ENCODE results near the gene KIAA0586. TPM values are rescaled to one million over a fixed set of nuclear protein-coding genes. Genes with fewer than 3 reads are reported as not detected.

KIAA0586 gene
- polyA plus RNA-seq, 2 of the 4 experiments (the other 2 are of a cell fraction) = 10.6 to 22.2 TPM

DNA sequence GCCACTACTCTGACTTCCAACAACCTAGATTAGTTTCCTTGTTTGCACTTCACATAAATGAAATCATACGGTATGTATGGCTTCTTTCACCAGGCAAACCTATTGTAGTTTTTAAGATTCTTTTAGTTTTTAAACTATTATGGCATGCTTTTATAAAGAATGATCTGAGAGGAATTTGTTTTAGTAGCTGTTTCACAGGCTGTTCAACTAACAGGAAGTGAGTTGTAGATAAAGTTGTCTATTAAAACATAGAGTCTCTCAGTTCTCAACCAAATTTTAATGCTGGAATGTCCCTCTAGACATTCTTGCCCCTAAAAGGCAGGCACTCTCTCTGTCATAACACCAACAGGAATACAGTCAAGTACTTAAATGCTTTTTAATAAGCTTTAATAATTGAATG lies 107.5 kb downstream of the KIAA0586 start:
- Histone ChIP-seq H3K4me3 (no peak overlapping the region), H3K9me3 (no peaks in the 10 kb centered on the region), H3K4me1 (no peaks in the 10 kb centered on the region), H3K4me2 (no peak overlapping the region), H3K27ac (no peak overlapping the region)
- FAIRE-seq = no peak
- CTCF ChIA-PET = interaction anchor here (0.9 kb wide), 1 partner anchor 34 kb away, joined by 3 read pairs; no protein-coding TSS in a partner anchor
- ATAC-seq = no peak
- POLR2A ChIA-PET = no interaction called here
- WGBS (ENCODE audit: missing lambda C conversion rate) = 89% methylated on average over 1 of the region's 1 CpG
- DNase-seq (ENCODE audit: low read depth in 1 of 2, low spot score in 1 of 2) = no peak
- no peak for TF ChIP-seq BHLHE40 (IDR thresholded peaks at IDR 0.05; ENCODE audit: low read depth, low read length)
- TF ChIP-seq KDM1A (IDR thresholded peaks at IDR 0.05; ENCODE audit: low read depth) = no peak
- no peak for TF ChIP-seq HOXB13 (CRISPR knock-in tag; IDR thresholded peaks at IDR 0.05; ENCODE audit: low read depth)
- TF ChIP-seq, protein P1, sequence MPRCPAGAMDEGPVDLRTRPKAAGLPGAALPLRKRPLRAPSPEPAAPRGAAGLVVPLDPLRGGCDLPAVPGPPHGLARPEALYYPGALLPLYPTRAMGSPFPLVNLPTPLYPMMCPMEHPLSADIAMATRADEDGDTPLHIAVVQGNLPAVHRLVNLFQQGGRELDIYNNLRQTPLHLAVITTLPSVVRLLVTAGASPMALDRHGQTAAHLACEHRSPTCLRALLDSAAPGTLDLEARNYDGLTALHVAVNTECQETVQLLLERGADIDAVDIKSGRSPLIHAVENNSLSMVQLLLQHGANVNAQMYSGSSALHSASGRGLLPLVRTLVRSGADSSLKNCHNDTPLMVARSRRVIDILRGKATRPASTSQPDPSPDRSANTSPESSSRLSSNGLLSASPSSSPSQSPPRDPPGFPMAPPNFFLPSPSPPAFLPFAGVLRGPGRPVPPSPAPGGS (IDR thresholded peaks at IDR 0.05) = no peak
- no peak for TF ChIP-seq RARB (CRISPR knock-in tag; IDR thresholded peaks at IDR 0.05)
- no peak for TF ChIP-seq CBX2 (IDR thresholded peaks at IDR 0.05; ENCODE audit: borderline replicate concordance, low read depth)
- no peak for TF ChIP-seq POLR2AphosphoS2 (conservative IDR thresholded peaks at IDR 0.05; ENCODE audit: low read length)
- no peak for TF ChIP-seq RCOR1 (IDR thresholded peaks at IDR 0.05; ENCODE audit: low read depth, low read length)
- no peak for TF ChIP-seq HDAC2 (IDR thresholded peaks at IDR 0.05)

DNA sequence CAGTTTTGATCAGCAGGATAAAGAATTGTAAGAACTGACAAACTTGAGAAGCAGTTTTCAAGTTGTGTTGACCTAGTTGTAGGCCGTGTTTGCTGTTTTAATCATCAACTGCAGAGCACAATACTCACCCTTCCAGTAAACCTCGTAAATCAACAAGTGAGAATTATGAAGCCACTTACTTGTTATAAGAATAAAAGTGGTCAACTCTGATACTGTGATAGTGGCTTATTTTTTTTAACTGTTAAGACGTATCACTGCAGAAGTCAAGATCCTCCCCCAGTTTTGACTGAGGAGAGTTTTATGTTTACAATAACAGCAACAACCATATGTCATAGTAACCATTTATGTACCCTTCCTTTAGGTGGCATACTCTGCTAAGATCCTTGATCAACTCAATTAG lies 109.5 kb downstream of the KIAA0586 start:
- Histone ChIP-seq H3K27ac (no peak overlapping the region), H3K4me2 (no peak overlapping the region), H3K4me1 (peaks cover 6% of the 10 kb centered on the region; the same call in 2 of the 3 replicates), H3K4me3 (no peak overlapping the region), H3K9me3 (no peaks in the 10 kb centered on the region)
- ChIA-PET POLR2A (no interaction called here), CTCF (no interaction called here)
- TF ChIP-seq HDAC2 (IDR thresholded peaks at IDR 0.05) (no peak), ZFP36 (IDR thresholded peaks at IDR 0.05; ENCODE audit: borderline replicate concordance, partially characterized antibody) (no peak), EP300 (IDR thresholded peaks at IDR 0.05) (no peak), HOXB13 (CRISPR knock-in tag; IDR thresholded peaks at IDR 0.05; ENCODE audit: low read depth) (no peak), JUNB (IDR thresholded peaks at IDR 0.05) (no peak), TP53 (CRISPR knock-in tag; IDR thresholded peaks at IDR 0.05) (no peak), POLR2AphosphoS2 (conservative IDR thresholded peaks at IDR 0.05; ENCODE audit: low read length) (no peak), NR3C1 (IDR thresholded peaks at IDR 0.05) (no peak)
- TF ChIP-seq, protein P2, sequence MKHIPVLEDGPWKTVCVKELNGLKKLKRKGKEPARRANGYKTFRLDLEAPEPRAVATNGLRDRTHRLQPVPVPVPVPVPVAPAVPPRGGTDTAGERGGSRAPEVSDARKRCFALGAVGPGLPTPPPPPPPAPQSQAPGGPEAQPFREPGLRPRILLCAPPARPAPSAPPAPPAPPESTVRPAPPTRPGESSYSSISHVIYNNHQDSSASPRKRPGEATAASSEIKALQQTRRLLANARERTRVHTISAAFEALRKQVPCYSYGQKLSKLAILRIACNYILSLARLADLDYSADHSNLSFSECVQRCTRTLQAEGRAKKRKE (CRISPR knock-in tag; IDR thresholded peaks at IDR 0.05; ENCODE audit: low read depth) = no peak
- TF ChIP-seq, protein P3, sequence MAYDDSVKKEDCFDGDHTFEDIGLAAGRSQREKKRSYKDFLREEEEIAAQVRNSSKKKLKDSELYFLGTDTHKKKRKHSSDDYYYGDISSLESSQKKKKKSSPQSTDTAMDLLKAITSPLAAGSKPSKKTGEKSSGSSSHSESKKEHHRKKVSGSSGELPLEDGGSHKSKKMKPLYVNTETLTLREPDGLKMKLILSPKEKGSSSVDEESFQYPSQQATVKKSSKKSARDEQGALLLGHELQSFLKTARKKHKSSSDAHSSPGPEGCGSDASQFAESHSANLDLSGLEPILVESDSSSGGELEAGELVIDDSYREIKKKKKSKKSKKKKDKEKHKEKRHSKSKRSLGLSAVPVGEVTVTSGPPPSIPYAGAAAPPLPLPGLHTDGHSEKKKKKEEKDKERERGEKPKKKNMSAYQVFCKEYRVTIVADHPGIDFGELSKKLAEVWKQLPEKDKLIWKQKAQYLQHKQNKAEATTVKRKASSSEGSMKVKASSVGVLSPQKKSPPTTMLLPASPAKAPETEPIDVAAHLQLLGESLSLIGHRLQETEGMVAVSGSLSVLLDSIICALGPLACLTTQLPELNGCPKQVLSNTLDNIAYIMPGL (CRISPR knock-in tag; IDR thresholded peaks at IDR 0.05; ENCODE audit: borderline replicate concordance) = no peak
- TF ChIP-seq, protein P1 (IDR thresholded peaks at IDR 0.05) = no peak
- TF ChIP-seq, protein P4, sequence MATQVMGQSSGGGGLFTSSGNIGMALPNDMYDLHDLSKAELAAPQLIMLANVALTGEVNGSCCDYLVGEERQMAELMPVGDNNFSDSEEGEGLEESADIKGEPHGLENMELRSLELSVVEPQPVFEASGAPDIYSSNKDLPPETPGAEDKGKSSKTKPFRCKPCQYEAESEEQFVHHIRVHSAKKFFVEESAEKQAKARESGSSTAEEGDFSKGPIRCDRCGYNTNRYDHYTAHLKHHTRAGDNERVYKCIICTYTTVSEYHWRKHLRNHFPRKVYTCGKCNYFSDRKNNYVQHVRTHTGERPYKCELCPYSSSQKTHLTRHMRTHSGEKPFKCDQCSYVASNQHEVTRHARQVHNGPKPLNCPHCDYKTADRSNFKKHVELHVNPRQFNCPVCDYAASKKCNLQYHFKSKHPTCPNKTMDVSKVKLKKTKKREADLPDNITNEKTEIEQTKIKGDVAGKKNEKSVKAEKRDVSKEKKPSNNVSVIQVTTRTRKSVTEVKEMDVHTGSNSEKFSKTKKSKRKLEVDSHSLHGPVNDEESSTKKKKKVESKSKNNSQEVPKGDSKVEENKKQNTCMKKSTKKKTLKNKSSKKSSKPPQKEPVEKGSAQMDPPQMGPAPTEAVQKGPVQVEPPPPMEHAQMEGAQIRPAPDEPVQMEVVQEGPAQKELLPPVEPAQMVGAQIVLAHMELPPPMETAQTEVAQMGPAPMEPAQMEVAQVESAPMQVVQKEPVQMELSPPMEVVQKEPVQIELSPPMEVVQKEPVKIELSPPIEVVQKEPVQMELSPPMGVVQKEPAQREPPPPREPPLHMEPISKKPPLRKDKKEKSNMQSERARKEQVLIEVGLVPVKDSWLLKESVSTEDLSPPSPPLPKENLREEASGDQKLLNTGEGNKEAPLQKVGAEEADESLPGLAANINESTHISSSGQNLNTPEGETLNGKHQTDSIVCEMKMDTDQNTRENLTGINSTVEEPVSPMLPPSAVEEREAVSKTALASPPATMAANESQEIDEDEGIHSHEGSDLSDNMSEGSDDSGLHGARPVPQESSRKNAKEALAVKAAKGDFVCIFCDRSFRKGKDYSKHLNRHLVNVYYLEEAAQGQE (IDR thresholded peaks at IDR 0.05) = no peak
- ATAC-seq (no peak), FAIRE-seq (no peak), DNase-seq (ENCODE audit: low read depth in 1 of 2, low spot score in 1 of 2) (no peak)
- 60% methylated on average over 3 of the region's 3 CpGs for WGBS (ENCODE audit: missing lambda C conversion rate)

All from A549 (cell line).